CD14-positive monocyte (primary cell): Measurements from ENCODE around the gene KCNQ1OT1. TPM values are rescaled to one million over a fixed set of nuclear protein-coding genes. Genes with fewer than 3 reads are reported as not detected.

ENCODE experiments used
- DNase-seq, 3 donors: peaks; one replicate each; pipeline ENCODE4 v3.0.0-alpha.2; 2011 to 2022
- H2AFZ ChIP-seq: 2 replicates; pipeline ENCODE4 v1.6.0; 2012; ENCODE audit warnings: mild to moderate bottlenecking, low read depth, low read length, inconsistent platforms; ENCODE audit not compliant: insufficient read depth, poor library complexity, severe bottlenecking
- H3K27ac ChIP-seq, 2 donors: 1 replicate in 1 of 2; 2 replicates in 1 of 2; pipeline ENCODE4 v1.5.1; 2012 to 2013; ENCODE audit warnings: low read length in 2 of 2, control low read depth in 1 of 2, inconsistent platforms in 1 of 2, low read depth in 1 of 2, mild to moderate bottlenecking in 1 of 2
- H3K27me3 ChIP-seq, 2 donors: one replicate each; pipeline versions ENCODE4 v1.6.0 to v1.6.1; 2011 to 2013; ENCODE audit warnings: low read length in 2 of 2; ENCODE audit not compliant: control insufficient read depth in 2 of 2, insufficient read depth in 2 of 2
- H3K36me3 ChIP-seq, 2 donors: replicated peaks in 1 of 2; 1 replicate in 1 of 2; 2 replicates in 1 of 2; pipeline versions ENCODE4 v1.5.1 to v1.6.1; 2012 to 2013; ENCODE audit warnings: low read length in 2 of 2, control low read depth in 1 of 2, inconsistent platforms in 1 of 2, mild to moderate bottlenecking in 1 of 2; ENCODE audit not compliant: insufficient read depth in 2 of 2, control insufficient read depth in 1 of 2
- H3K4me1 ChIP-seq, 2 donors: 1 replicate in 1 of 2; 2 replicates in 1 of 2; pipeline versions ENCODE4 v1.5.1 to v1.6.1; 2012 to 2013; ENCODE audit warnings: low read length in 2 of 2, control low read depth in 1 of 2, inconsistent platforms in 1 of 2, mild to moderate bottlenecking in 1 of 2, moderate library complexity in 1 of 2; ENCODE audit not compliant: insufficient read depth in 2 of 2, control insufficient read depth in 1 of 2
- H3K4me2 ChIP-seq: replicated peaks from 2 replicates; pipeline ENCODE3; 2012; ENCODE audit warnings: low read length, moderate library complexity, mild to moderate bottlenecking; ENCODE audit not compliant: poor library complexity, severe bottlenecking; ENCODE audit errors: extremely low read depth
- H3K4me3 ChIP-seq, 3 experiments: fragments of 200-600 bp in 1 of 3; sonication (generic) in 1 of 3; replicated peaks in 1 of 3; 1 replicate in 2 of 3; 2 replicates in 1 of 3; pipeline ENCODE4 v1.5.1; 2011 to 2013; ENCODE audit warnings: low read length in 3 of 3, mild to moderate bottlenecking in 3 of 3, control low read depth in 2 of 3, low read depth in 2 of 3, inconsistent platforms in 1 of 3, moderate library complexity in 1 of 3
- H3K79me2 ChIP-seq: 2 replicates; pipeline ENCODE4 v1.6.0; 2012; ENCODE audit warnings: mild to moderate bottlenecking, control low read depth, inconsistent platforms, low read length, moderate library complexity; ENCODE audit not compliant: insufficient read depth
- H3K9ac ChIP-seq: 2 replicates; pipeline ENCODE4 v1.6.0; 2017; ENCODE audit warnings: low read length, mild to moderate bottlenecking; ENCODE audit not compliant: insufficient read depth, poor library complexity, severe bottlenecking
- H3K9me3 ChIP-seq, 2 donors: replicated peaks in 1 of 2; 1 replicate in 1 of 2; 2 replicates in 1 of 2; pipeline versions ENCODE4 v1.5.1 to v1.6.1; 2012 to 2013; ENCODE audit warnings: low read length in 2 of 2, control low read depth in 1 of 2; ENCODE audit not compliant: control insufficient read depth in 1 of 2, insufficient read depth in 1 of 2
- H4K20me1 ChIP-seq: 2 replicates; pipeline ENCODE4 v1.6.0; 2012; ENCODE audit warnings: mild to moderate bottlenecking, low read length, control low read depth, moderate library complexity; ENCODE audit not compliant: insufficient read depth
- H3K27ac Mint-ChIP-seq, 7 donors: one replicate each; pipeline ENCODE4 v1.8.0; 2020; ENCODE audit warnings: mild to moderate bottlenecking in 7 of 7, mixed read lengths in 7 of 7, moderate library complexity in 6 of 7, inconsistent platforms in 2 of 7
- H3K27me3 Mint-ChIP-seq, 3 donors: one replicate each; pipeline ENCODE4 v1.8.0; 2021 to 2022; ENCODE audit warnings: low read depth in 3 of 3, mild to moderate bottlenecking in 3 of 3, mixed read lengths in 3 of 3, moderate library complexity in 3 of 3, inconsistent platforms in 1 of 3
- H3K36me3 Mint-ChIP-seq, 2 donors: one replicate each; pipeline ENCODE4 v1.8.0; 2020; ENCODE audit warnings: mixed read lengths in 2 of 2, inconsistent platforms in 1 of 2, mild to moderate bottlenecking in 1 of 2
- H3K4me1 Mint-ChIP-seq: one replicate; pipeline ENCODE4 v1.8.0; 2020; ENCODE audit warnings: mild to moderate bottlenecking, mixed read lengths
- H3K4me3 Mint-ChIP-seq, 2 donors: one replicate each; pipeline ENCODE4 v1.8.0; 2020; ENCODE audit warnings: mild to moderate bottlenecking in 2 of 2, mixed read lengths in 2 of 2, moderate library complexity in 1 of 2
- H3K9me3 Mint-ChIP-seq, 7 donors: one replicate each; pipeline ENCODE4 v1.8.0; 2020 to 2022; ENCODE audit warnings: mixed read lengths in 7 of 7, mild to moderate bottlenecking in 6 of 7, moderate library complexity in 6 of 7, inconsistent platforms in 2 of 7
- WGBS: methylation state at CpG from one replicate; pipeline ENCODE4 v1.1.5; 2013; ENCODE audit warnings: missing lambda C conversion rate; ENCODE audit not compliant: insufficient coverage; 5-methylcytosine and 5-hydroxymethylcytosine counted together
- intact Hi-C, 2 donors: fragments of 100-400 bp; cut with micrococcal nuclease; formaldehyde crosslinking; loops; one replicate each; pipeline versions ENCODE4 v1.15.0 to v1.15.1; 2023
- polyA plus RNA-seq, 3 donors: library from polyadenylated mRNA; depleted of rRNA in 1 of 3; unstranded in 2 of 3; stranded (reverse) in 1 of 3; fragments of 300-500 nt in 2 of 3; fragments of >200 nt in 1 of 3; fragmentation: Illumina TruSeq in 2 of 3; gene quantifications; 1 replicate in 2 of 3; 2 replicates in 1 of 3; pipeline ENCODE4 v1.2.3, GENCODE V29; 2012 to 2021
- TF ChIP-seq, protein P1 (sequence below): fragments of 200-600 bp; IDR thresholded peaks from one replicate; pipeline ENCODE4 v1.8.0; 2022; ENCODE audit warnings: antibody characterized with exemption, mild to moderate bottlenecking

Gene KCNQ1OT1
- polyA plus RNA-seq, 3 donors: 0.01 to 0.04 (median 0.03) TPM

DNA sequence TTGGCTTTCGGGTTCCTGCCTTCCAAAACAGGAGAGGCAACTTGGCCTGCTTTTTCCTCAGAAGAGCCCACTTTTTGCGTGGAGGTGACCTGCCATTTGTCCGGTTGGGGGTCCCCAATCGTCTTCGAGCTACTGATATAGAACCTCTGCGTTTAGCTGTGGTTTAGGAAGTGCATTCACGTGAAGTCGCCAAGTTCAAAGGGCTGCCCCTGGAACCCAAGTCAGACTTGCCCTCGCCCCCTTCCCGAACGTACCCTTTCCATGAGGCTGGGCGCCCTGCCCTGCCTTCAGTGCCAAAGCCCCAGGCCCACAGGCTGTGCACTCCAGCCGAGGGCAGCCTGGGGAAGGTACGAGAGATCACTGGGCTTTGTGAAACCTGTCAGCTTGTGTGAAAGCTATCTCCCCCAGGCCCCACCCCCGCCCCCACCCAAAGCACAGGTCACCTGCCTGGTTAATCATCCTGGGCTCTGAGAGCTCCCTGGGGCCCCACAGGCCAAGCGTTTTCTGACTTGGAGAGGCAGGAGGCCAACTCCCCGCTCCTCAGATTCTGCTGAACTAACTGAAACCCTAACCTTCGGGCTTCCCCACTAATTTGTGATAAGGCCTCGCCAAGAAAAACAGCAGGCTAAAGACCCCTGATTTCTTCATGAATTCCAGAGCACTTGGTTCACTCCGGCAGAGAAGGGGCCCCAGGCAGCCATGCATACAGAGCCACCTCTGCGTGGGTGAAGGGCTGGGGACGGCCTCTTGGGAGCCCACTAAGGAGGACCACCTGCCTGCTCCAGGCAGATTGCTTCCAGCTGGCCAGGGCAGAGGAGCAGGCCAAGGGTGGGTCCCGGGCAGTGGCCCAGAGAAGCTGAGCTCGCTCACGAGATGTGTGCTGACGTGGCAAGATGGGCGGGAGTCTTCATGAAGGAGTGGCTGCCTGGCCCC is 25.8 kb upstream of the KCNQ1OT1 start:
- intact Hi-C loops: no loop called here

DNA sequence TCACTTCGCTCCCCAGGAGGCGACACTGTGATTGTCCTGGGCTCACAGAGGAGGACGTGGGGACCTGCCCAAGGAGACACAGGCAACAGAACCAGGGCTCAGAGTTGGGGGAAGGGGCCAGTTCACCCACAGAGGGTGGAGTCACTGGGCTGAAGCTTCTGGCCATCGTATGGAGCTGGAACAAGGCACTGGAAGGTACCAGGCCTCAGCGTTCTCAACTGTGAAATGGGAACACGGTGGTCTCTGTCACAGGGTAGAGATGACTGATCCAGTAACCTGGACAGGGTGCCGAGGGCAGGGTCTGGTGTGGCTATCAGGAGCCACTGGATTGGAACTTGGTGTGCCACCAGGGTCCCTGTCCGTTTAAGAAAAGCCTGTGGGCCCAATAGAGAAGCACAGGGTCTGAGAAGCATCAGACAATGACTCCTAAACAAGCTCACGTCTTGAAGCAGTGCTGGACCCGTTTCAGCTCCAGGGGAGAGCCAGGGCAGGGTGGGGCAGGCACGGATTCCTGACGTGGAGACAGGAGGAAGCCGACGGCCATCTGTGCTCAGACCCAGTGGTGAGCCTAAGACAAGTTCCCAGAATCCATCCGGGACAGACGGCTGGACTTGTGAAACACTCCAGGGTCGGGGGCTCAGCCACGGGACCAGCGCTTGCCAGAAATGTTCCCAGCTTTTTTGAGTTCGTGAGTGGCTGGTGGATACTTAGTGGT is 25.0 kb upstream of the KCNQ1OT1 start:
- WGBS: 94% methylated on average over 18 of the region's 20 CpGs
- intact Hi-C loops: no loop called here
- Histone ChIP-seq H3K27ac (no peak overlapping the region), H3K9me3 (no peaks in the 10 kb centered on the region), H2AFZ (no peak overlapping the region), H3K4me2 (no peak overlapping the region), H3K36me3 (peaks cover 0 to 7% of the 10 kb centered on the region in 2 donors), H3K4me1 (no peaks in the 10 kb centered on the region), H3K79me2 (no peaks in the 10 kb centered on the region), H3K9ac (no peak overlapping the region), H3K4me3 (no peak overlapping the region), H4K20me1 (peaks cover 85% of the 10 kb centered on the region), H3K27me3 (no peaks in the 10 kb centered on the region)
- peaks cover 0 to 1% (median 0%) of the 10 kb centered on the region in 7 donors for H3K9me3 Mint-ChIP-seq
- H3K4me1 Mint-ChIP-seq: no peaks in the 10 kb centered on the region
- TF ChIP-seq, protein P1, sequence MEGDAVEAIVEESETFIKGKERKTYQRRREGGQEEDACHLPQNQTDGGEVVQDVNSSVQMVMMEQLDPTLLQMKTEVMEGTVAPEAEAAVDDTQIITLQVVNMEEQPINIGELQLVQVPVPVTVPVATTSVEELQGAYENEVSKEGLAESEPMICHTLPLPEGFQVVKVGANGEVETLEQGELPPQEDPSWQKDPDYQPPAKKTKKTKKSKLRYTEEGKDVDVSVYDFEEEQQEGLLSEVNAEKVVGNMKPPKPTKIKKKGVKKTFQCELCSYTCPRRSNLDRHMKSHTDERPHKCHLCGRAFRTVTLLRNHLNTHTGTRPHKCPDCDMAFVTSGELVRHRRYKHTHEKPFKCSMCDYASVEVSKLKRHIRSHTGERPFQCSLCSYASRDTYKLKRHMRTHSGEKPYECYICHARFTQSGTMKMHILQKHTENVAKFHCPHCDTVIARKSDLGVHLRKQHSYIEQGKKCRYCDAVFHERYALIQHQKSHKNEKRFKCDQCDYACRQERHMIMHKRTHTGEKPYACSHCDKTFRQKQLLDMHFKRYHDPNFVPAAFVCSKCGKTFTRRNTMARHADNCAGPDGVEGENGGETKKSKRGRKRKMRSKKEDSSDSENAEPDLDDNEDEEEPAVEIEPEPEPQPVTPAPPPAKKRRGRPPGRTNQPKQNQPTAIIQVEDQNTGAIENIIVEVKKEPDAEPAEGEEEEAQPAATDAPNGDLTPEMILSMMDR: no peak
- peaks cover 1 to 6% (median 5%) of the 10 kb centered on the region in 3 donors for H3K27me3 Mint-ChIP-seq
- H3K27ac Mint-ChIP-seq: peak overlapping the region in 1 of 7 donors; percentile 62
- DNase-seq: no peak
- H3K36me3 Mint-ChIP-seq: peaks cover 7 to 18% of the 10 kb centered on the region in 2 donors
- no peak overlapping the region for H3K4me3 Mint-ChIP-seq

More for the DNA sequence above, 25.8 kb upstream of the KCNQ1OT1 start:
- Mint-ChIP-seq H3K4me1 (no peaks in the 10 kb centered on the region), H3K27ac (peak overlapping the region in 1 of 7 donors; percentile 76), H3K9me3 (peaks cover 0 to 1% (median 0%) of the 10 kb centered on the region in 7 donors), H3K36me3 (peaks cover 7 to 18% of the 10 kb centered on the region in 2 donors), H3K27me3 (peaks cover 3 to 7% (median 4%) of the 10 kb centered on the region in 3 donors), H3K4me3 (no peak overlapping the region)
- no peaks in the 10 kb centered on the region for H3K9me3 ChIP-seq
- H4K20me1 ChIP-seq: peaks cover 85% of the 10 kb centered on the region
- no peak for DNase-seq
- no peak overlapping the region for H2AFZ ChIP-seq
- TF ChIP-seq, protein P1: no peak
- H3K36me3 ChIP-seq: peaks cover 0 to 7% of the 10 kb centered on the region in 2 donors
- no peaks in the 10 kb centered on the region for H3K4me1 ChIP-seq
- H3K79me2 ChIP-seq: no peaks in the 10 kb centered on the region
- whole genome bisulfite sequencing: 98% methylated on average over 20 of the region's 27 CpGs
- no peak overlapping the region for H3K27ac ChIP-seq
- H3K27me3 ChIP-seq: no peaks in the 10 kb centered on the region
- no peak overlapping the region for H3K9ac ChIP-seq
- no peak overlapping the region for H3K4me2 ChIP-seq
- no peak overlapping the region for H3K4me3 ChIP-seq
